GM12878 (cell line): Measurements from ENCODE around the gene C3orf20. TPM values are rescaled to one million over a fixed set of nuclear protein-coding genes. Genes with fewer than 3 reads are reported as not detected.
A peak's percentile ranks its signal among the peaks of the same experiment; 100 is the strongest.

Source experiments
- ATAC-seq: fragments of 200-7000 bp; cut with Tn5 transposase; 3 replicates; pipeline ENCODE4 v1.9.1; 2020; ENCODE audit warnings: mild to moderate bottlenecking, moderate library complexity
- BruUV-seq: library from RNA; stranded (reverse); fragments of 400-500 nt; replicated peaks from 2 replicates; lab custom pipeline; 2021; lab: Mats Ljungman, UMichigan
- CTCF ChIA-PET: fragments of 300-600 bp; sonication (Branson Sonifier 250); formaldehyde crosslinking; extraction: SDS; loops from one replicate; lab custom pipeline; 2021; ENCODE audit warnings: inconsistent platforms; lab: Yijun Ruan, JAX
- POLR2A ChIA-PET: fragments of 350-600 bp; formaldehyde crosslinking; extraction: SDS; loops from one replicate; lab custom pipeline; 2021; ENCODE audit warnings: inconsistent platforms; lab: Charles Lee
- RAD21 ChIA-PET: fragments of 300-600 bp; sonication (Branson Sonifier 250); formaldehyde crosslinking; loops from one replicate; lab custom pipeline; 2023; ENCODE audit warnings: antibody characterized with exemption; ENCODE audit not compliant: unreplicated experiment; lab: Charles Lee
- SMC1A ChIA-PET: fragments of 300-600 bp; sonication (Branson Sonifier 250); formaldehyde crosslinking; loops from one replicate; lab custom pipeline; 2023; ENCODE audit not compliant: unreplicated experiment, uncharacterized antibody; lab: Charles Lee
- DNase-seq: peaks from one replicate; pipeline ENCODE4 v3.0.0-alpha.2; 2011; ENCODE audit warnings: low read depth, low spot score
- FAIRE-seq: peaks from 3 replicates; lab custom pipeline; 2011; peaks lifted over from hg19 to GRCh38; lab: Jason Lieb, UNC
- H2AFZ ChIP-seq: 2 replicates; pipeline ENCODE4 v1.6.0; 2011; ENCODE audit warnings: low read depth, low read length, control low read depth; ENCODE audit not compliant: control insufficient read depth
- H3K27ac ChIP-seq: 2 replicates; pipeline ENCODE4 v1.5.1; 2011; ENCODE audit warnings: control low read depth; ENCODE audit not compliant: control insufficient read depth, insufficient read depth
- H3K27me3 ChIP-seq, 2 experiments: replicated peaks in 1 of 2; 2 replicates each; pipeline versions ENCODE4 v1.6.0 to v1.6.1; 2011; ENCODE audit warnings: low read length in 1 of 2; ENCODE audit not compliant: control insufficient read depth in 2 of 2, insufficient read depth in 2 of 2
- H3K36me3 ChIP-seq, 2 experiments: 2 replicates each; pipeline ENCODE4 v1.5.1; 2011; ENCODE audit warnings: low read length in 1 of 2; ENCODE audit not compliant: control insufficient read depth in 2 of 2, insufficient read depth in 2 of 2
- H3K4me1 ChIP-seq: 2 replicates; pipeline ENCODE4 v1.6.1; 2011; ENCODE audit warnings: mild to moderate bottlenecking, low read length, moderate library complexity, mixed read lengths; ENCODE audit not compliant: control insufficient read depth, insufficient read depth
- H3K4me2 ChIP-seq: 2 replicates; pipeline ENCODE4 v1.6.0; 2011; ENCODE audit warnings: control low read depth; ENCODE audit not compliant: control insufficient read depth, insufficient read depth
- H3K4me3 ChIP-seq: fragments of 200-600 bp; sonication (generic); 2 replicates; pipeline ENCODE4 v1.5.1; 2016
- H3K79me2 ChIP-seq: 2 replicates; pipeline ENCODE4 v1.6.0; 2011; ENCODE audit warnings: low read length; ENCODE audit not compliant: control insufficient read depth, insufficient read depth
- H3K9ac ChIP-seq: 2 replicates; pipeline ENCODE4 v1.8.0; 2011; ENCODE audit warnings: low read length, control low read depth, mixed read lengths; ENCODE audit not compliant: control insufficient read depth, insufficient read depth
- H3K9me3 ChIP-seq: replicated peaks from 3 replicates; pipeline ENCODE4 v1.5.1; 2011; ENCODE audit warnings: mild to moderate bottlenecking, low read length; ENCODE audit not compliant: control insufficient read depth, insufficient read depth
- H4K20me1 ChIP-seq: 2 replicates; pipeline ENCODE4 v1.6.0; 2011; ENCODE audit not compliant: control insufficient read depth, insufficient read depth
- HDGF ChIP-seq: fragments of 450-650 bp; IDR thresholded peaks from 2 replicates; pipeline ENCODE4 v1.6.1; 2016; ENCODE audit warnings: antibody characterized with exemption
- WGBS: methylation state at CpG from one replicate; pipeline ENCODE4 v1.1.6; 2016; ENCODE audit warnings: low lambda C conversion rate; ENCODE audit not compliant: insufficient replicate concordance, insufficient coverage; ENCODE audit errors: missing lambda C conversion rate; 5-methylcytosine and 5-hydroxymethylcytosine counted together
- in situ Hi-C: fragments of 300-500 bp; cut with MboI; formaldehyde crosslinking; loops from 9 replicates; pipeline ENCODE4 v1.14.3; 2018; ENCODE audit warnings: mixed read lengths
- intact Hi-C: fragments of 100-400 bp; cut with micrococcal nuclease; formaldehyde crosslinking; loops from one replicate; pipeline ENCODE4 v1.14.2; 2022; ENCODE audit not compliant: unreplicated experiment
- polyA plus RNA-seq, 11 experiments: library from polyadenylated mRNA; depleted of rRNA in 4 of 11; unstranded in 6 of 11; stranded (reverse) in 5 of 11; fragments of >200 nt; fragmentation: Nextera tagmentation in 4 of 11; fragmentation: Illumina TruSeq in 1 of 11; extraction: Ambion mirVana in 4 of 11; extraction: Trizol in 1 of 11; gene quantifications; 1 replicate in 1 of 11; 2 replicates in 10 of 11; pipeline versions ENCODE4 v1.2.1 to v1.2.3, GENCODE V29; 2011 to 2016; ENCODE audit warnings: inconsistent platforms in 2 of 11, missing spikeins in 2 of 11, low read depth in 1 of 11
- total RNA-seq, 4 experiments: library from RNA; depleted of rRNA in 3 of 4; stranded (reverse); fragments of >200 nt in 3 of 4; fragmentation: Illumina TruSeq in 1 of 4; extraction: Trizol in 1 of 4; gene quantifications; 2 replicates each; pipeline versions ENCODE4 v1.2.1 to v1.2.3, GENCODE V29; 2013 to 2021
- TF ChIP-seq, protein P1 (sequence below): fragments of 450-650 bp; IDR thresholded peaks from 2 replicates; pipeline ENCODE4 v1.6.1; 2017; ENCODE audit warnings: mild to moderate bottlenecking, moderate library complexity

The C3orf20 gene
- total and polyA plus RNA-seq, 10 of the 15 experiments (the other 5 are each of a cell fraction or from before 2014, with no cell fraction given), result 0.05 to 2.9 (median 1.0) TPM

DNA sequence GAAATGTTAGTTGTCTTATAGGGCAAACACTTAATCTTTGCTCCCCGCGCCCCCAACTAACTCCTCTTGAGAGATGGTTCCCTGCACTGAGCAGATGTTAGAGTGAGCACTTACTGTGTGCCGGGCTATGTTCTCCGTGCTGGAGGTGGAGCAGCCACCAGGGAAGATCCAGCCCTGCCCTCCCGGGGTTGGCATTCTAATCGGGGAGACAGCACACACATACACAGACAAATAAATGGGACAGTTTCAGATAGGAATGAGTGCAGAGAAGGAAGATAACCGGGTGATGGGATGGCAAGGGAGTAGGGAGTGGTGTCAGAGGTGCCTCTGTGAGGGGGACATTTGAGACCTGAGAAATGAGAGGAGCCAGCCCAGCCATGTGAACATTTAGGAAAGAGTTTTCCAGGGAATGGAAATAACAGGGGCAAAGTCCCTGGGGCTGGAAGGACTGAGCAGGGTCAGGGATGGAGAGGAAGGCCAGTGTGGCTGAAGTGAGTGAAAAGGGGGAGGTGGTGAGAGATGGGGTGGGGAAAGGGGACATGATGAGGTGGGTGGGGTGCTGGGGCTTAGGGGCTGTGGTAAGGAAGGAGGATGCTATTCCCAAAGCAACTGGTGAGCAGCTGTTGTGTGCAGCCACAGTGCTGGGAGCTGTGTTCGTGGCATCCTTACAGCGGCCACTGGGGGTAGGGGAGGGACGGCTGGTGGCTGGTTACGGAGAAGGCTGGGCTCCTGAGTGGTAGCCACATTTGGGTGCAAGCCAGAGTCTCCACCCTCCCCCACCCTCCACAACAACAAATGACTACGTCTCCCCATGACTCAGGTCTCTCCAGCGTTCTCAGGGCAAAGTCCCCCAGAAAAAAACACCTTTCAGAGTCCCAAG lies 128.4 kb downstream of the C3orf20 start:
- FAIRE-seq (no peak), DNase-seq (no peak)

More for the DNA sequence above, 128.4 kb downstream of the C3orf20 start:
- no peak overlapping the region for H3K4me3 ChIP-seq
- no peak overlapping the region for H2AFZ ChIP-seq
- H3K36me3 ChIP-seq, result no peaks in the 10 kb centered on the region
- intact Hi-C loops (no loop called here), in situ Hi-C loops (no loop called here)
- ChIA-PET CTCF (interaction anchor here (0.6 kb wide), 1 partner anchor 130 kb away, joined by 3 read pairs; no protein-coding TSS in a partner anchor), POLR2A (interaction anchor here (1.3 kb wide), 1 partner anchor 41 kb away, joined by 3 read pairs; no protein-coding TSS in a partner anchor), RAD21 (no interaction called here), SMC1A (no interaction called here)
- H3K79me2 ChIP-seq, result no peaks in the 10 kb centered on the region
- TF ChIP-seq, protein P1, sequence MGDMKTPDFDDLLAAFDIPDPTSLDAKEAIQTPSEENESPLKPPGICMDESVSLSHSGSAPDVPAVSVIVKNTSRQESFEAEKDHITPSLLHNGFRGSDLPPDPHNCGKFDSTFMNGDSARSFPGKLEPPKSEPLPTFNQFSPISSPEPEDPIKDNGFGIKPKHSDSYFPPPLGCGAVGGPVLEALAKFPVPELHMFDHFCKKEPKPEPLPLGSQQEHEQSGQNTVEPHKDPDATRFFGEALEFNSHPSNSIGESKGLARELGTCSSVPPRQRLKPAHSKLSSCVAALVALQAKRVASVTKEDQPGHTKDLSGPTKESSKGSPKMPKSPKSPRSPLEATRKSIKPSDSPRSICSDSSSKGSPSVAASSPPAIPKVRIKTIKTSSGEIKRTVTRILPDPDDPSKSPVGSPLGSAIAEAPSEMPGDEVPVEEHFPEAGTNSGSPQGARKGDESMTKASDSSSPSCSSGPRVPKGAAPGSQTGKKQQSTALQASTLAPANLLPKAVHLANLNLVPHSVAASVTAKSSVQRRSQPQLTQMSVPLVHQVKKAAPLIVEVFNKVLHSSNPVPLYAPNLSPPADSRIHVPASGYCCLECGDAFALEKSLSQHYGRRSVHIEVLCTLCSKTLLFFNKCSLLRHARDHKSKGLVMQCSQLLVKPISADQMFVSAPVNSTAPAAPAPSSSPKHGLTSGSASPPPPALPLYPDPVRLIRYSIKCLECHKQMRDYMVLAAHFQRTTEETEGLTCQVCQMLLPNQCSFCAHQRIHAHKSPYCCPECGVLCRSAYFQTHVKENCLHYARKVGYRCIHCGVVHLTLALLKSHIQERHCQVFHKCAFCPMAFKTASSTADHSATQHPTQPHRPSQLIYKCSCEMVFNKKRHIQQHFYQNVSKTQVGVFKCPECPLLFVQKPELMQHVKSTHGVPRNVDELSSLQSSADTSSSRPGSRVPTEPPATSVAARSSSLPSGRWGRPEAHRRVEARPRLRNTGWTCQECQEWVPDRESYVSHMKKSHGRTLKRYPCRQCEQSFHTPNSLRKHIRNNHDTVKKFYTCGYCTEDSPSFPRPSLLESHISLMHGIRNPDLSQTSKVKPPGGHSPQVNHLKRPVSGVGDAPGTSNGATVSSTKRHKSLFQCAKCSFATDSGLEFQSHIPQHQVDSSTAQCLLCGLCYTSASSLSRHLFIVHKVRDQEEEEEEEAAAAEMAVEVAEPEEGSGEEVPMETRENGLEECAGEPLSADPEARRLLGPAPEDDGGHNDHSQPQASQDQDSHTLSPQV, result no peak
- peak; percentile 26; the same call in 1 of the 2 replicates for TF ChIP-seq HDGF
- no peak overlapping the region for H3K4me2 ChIP-seq
- 24% methylated on average over 13 of the region's 13 CpGs for WGBS
- no peaks in the 10 kb centered on the region for H3K4me1 ChIP-seq
- H3K9me3 ChIP-seq, result no peaks in the 10 kb centered on the region
- no peak overlapping the region for H3K9ac ChIP-seq
- no TSS peak for BruUV-seq
- no peaks in the 10 kb centered on the region; a peak in 1 of 4 replicates for H3K27me3 ChIP-seq
- H4K20me1 ChIP-seq, result no peaks in the 10 kb centered on the region
- ATAC-seq, result peak; percentile 45
- no peak overlapping the region for H3K27ac ChIP-seq
